K562 (cell line): Measurements from ENCODE around the gene CHURC1.
A peak's percentile ranks its signal among the peaks of the same experiment; 100 is the strongest.

Experiments used
- PYGO2 ChIP-seq: fragments of 450-650 bp; IDR thresholded peaks from 2 replicates; pipeline ENCODE4 v1.6.1; 2016; ENCODE audit warnings: mild to moderate bottlenecking, missing genetic modification characterization, moderate library complexity, missing compliant biosample characterization
- SRSF3 ChIP-seq: fragments of 200-400 bp; formaldehyde crosslinking; IDR thresholded peaks from 2 replicates; pipeline ENCODE4 v1.6.1; 2016; ENCODE audit warnings: mild to moderate bottlenecking, low read length, moderate library complexity; ENCODE audit not compliant: insufficient read depth
- TARDBP ChIP-seq: fragments of 450-650 bp; IDR thresholded peaks from 2 replicates; pipeline ENCODE4 v1.6.1; 2016
- TFAM ChIP-seq: fragments of 250-450 bp; sonication (Bioruptor Pico); conservative IDR thresholded peaks from 2 replicates; pipeline ENCODE4 v1.5.0; 2021; ENCODE audit warnings: mild to moderate bottlenecking, moderate library complexity
- ZC3H11A ChIP-seq: IDR thresholded peaks from 2 replicates; pipeline ENCODE4 v1.6.1; 2012; ENCODE audit warnings: low read depth, low read length, improper control_type of control experiment
- TF ChIP-seq, protein P1 (sequence below), 2 experiments: fragments of 450-650 bp; formaldehyde crosslinking in 1 of 2; IDR thresholded peaks; 2 replicates each; pipeline versions ENCODE4 v1.4.0 to v1.6.1; 2014 to 2020; ENCODE audit warnings: mild to moderate bottlenecking in 2 of 2, borderline replicate concordance in 1 of 2, low read depth in 1 of 2
- TF ChIP-seq, protein P2 (sequence below), 3 experiments: IDR thresholded peaks in 2 of 3; conservative IDR thresholded peaks in 1 of 3; 2 replicates each; pipeline ENCODE4 v1.5.1; 2011 to 2012; ENCODE audit warnings: low read length in 3 of 3, mild to moderate bottlenecking in 3 of 3, control low read depth in 2 of 3, improper control_type of control experiment in 1 of 3, inconsistent platforms in 1 of 3, low read depth in 1 of 3, mixed read lengths in 1 of 3, moderate library complexity in 1 of 3; ENCODE audit not compliant: insufficient read depth in 2 of 3

DNA sequence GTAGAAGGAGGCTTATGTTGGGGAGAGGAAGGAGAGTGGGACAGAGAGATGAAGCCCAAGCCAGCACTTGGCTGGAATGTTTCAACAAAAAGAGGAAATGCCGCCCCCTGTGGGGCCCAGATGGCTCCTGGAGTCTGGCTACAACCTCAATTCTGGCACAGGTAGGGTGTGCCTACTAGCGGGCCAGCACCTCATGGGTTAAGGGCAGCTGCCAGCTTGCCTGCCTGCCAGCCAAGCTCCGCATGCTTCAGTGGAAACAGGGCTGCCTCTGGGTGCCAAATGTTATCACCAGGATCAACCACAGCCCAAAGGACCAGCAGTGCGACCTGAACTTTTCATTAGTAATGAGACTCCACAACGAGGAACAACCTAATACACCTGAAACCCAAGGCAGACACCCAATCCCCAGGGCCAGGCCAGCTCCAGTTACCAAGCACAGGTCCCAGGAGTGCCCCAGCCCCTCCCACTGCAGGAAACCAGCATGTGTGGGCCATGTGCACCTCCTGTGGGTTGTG is 46.6 kb downstream of the CHURC1 start:
- TF ChIP-seq, protein P1, sequence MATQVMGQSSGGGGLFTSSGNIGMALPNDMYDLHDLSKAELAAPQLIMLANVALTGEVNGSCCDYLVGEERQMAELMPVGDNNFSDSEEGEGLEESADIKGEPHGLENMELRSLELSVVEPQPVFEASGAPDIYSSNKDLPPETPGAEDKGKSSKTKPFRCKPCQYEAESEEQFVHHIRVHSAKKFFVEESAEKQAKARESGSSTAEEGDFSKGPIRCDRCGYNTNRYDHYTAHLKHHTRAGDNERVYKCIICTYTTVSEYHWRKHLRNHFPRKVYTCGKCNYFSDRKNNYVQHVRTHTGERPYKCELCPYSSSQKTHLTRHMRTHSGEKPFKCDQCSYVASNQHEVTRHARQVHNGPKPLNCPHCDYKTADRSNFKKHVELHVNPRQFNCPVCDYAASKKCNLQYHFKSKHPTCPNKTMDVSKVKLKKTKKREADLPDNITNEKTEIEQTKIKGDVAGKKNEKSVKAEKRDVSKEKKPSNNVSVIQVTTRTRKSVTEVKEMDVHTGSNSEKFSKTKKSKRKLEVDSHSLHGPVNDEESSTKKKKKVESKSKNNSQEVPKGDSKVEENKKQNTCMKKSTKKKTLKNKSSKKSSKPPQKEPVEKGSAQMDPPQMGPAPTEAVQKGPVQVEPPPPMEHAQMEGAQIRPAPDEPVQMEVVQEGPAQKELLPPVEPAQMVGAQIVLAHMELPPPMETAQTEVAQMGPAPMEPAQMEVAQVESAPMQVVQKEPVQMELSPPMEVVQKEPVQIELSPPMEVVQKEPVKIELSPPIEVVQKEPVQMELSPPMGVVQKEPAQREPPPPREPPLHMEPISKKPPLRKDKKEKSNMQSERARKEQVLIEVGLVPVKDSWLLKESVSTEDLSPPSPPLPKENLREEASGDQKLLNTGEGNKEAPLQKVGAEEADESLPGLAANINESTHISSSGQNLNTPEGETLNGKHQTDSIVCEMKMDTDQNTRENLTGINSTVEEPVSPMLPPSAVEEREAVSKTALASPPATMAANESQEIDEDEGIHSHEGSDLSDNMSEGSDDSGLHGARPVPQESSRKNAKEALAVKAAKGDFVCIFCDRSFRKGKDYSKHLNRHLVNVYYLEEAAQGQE (IDR thresholded peaks at IDR 0.05; ENCODE audit: borderline replicate concordance) = no peak
- TF ChIP-seq, protein P1 (CRISPR knock-in tag; IDR thresholded peaks at IDR 0.05; ENCODE audit: low read depth) = no peak
- TF ChIP-seq ZC3H11A (no peak), SRSF3 (no peak), TFAM (CRISPR knock-in tag) (no peak), PYGO2 (no peak), TARDBP (no peak)
- TF ChIP-seq, protein P2, sequence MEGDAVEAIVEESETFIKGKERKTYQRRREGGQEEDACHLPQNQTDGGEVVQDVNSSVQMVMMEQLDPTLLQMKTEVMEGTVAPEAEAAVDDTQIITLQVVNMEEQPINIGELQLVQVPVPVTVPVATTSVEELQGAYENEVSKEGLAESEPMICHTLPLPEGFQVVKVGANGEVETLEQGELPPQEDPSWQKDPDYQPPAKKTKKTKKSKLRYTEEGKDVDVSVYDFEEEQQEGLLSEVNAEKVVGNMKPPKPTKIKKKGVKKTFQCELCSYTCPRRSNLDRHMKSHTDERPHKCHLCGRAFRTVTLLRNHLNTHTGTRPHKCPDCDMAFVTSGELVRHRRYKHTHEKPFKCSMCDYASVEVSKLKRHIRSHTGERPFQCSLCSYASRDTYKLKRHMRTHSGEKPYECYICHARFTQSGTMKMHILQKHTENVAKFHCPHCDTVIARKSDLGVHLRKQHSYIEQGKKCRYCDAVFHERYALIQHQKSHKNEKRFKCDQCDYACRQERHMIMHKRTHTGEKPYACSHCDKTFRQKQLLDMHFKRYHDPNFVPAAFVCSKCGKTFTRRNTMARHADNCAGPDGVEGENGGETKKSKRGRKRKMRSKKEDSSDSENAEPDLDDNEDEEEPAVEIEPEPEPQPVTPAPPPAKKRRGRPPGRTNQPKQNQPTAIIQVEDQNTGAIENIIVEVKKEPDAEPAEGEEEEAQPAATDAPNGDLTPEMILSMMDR (IDR thresholded peaks at IDR 0.05 in 2 of 3, conservative IDR thresholded peaks at IDR 0.05 in 1 of 3; ENCODE audit: insufficient read depth in 2 of 3, low read depth in 1 of 3, low read length in 3 of 3) = peak; percentile 36 to 47 (median 41); a peak in 5 of 6 replicates
